HEK293 (cell line): ENCODE measurements around the gene CHKA.

Experiments used
- CTCF ChIA-PET: fragments of 350-600 bp; formaldehyde crosslinking; extraction: SDS; loops from one replicate; lab custom pipeline; 2021; ENCODE audit warnings: antibody characterized with exemption; lab: Yijun Ruan, JAX
- POLR2A ChIA-PET: fragments of 300-600 bp; formaldehyde crosslinking; extraction: SDS; loops from one replicate; lab custom pipeline; 2020; ENCODE audit warnings: antibody characterized with exemption, inconsistent platforms; lab: Yijun Ruan, JAX
- H3K27ac ChIP-seq: fragments of 200-500 bp; sonication (Bioruptor generic); 2 replicates; pipeline ENCODE4 v1.5.1; 2014; ENCODE audit warnings: low read depth, low read length, control low read depth, inconsistent platforms; ENCODE audit errors: extremely low read depth
- H3K36me3 ChIP-seq, 2 experiments: fragments of 200-500 bp in 1 of 2; sonication (Bioruptor generic) in 1 of 2; 1 replicate in 1 of 2; 2 replicates in 1 of 2; pipeline ENCODE4 v1.5.1; 2014 to 2017; ENCODE audit warnings: inconsistent platforms in 2 of 2, low read length in 2 of 2; ENCODE audit not compliant: control insufficient read depth in 2 of 2, insufficient read depth in 1 of 2
- H3K4me1 ChIP-seq: fragments of 200-500 bp; sonication (Bioruptor generic); 2 replicates; pipeline ENCODE4 v1.5.1; 2014; ENCODE audit warnings: mild to moderate bottlenecking, low read length, inconsistent platforms; ENCODE audit not compliant: control insufficient read depth, insufficient read depth
- H3K4me3 ChIP-seq: 2 replicates; pipeline ENCODE4 v1.5.1; 2011; ENCODE audit warnings: low read depth, mild to moderate bottlenecking, control low read depth, low read length, moderate library complexity
- H3K9me3 ChIP-seq: fragments of 200-500 bp; sonication (Bioruptor generic); 2 replicates; pipeline ENCODE4 v1.5.1; 2014; ENCODE audit warnings: low read depth, low read length, inconsistent platforms; ENCODE audit not compliant: control insufficient read depth, insufficient read depth
- CTCF ChIP-seq: fragments of 450-650 bp; formaldehyde crosslinking; IDR thresholded peaks from 2 replicates; pipeline ENCODE4 v1.5.1; 2016; ENCODE audit warnings: missing biosample characterization, missing genetic modification characterization
- GLIS1 ChIP-seq: fragments of 450-650 bp; formaldehyde crosslinking; IDR thresholded peaks from 2 replicates; pipeline ENCODE4 v1.5.1; 2016; ENCODE audit warnings: missing biosample characterization, missing genetic modification characterization
- GLIS2 ChIP-seq: fragments of 450-650 bp; formaldehyde crosslinking; IDR thresholded peaks from 2 replicates; pipeline ENCODE4 v1.5.1; 2016; ENCODE audit warnings: missing biosample characterization, missing genetic modification characterization
- HOXC10 ChIP-seq: sonication (generic); formaldehyde crosslinking; IDR thresholded peaks from 2 replicates; pipeline ENCODE4 v1.8.1; 2023; ENCODE audit warnings: mild to moderate bottlenecking, missing genetic modification reagents
- KLF1 ChIP-seq: fragments of 450-650 bp; formaldehyde crosslinking; IDR thresholded peaks from 2 replicates; pipeline ENCODE4 v1.5.1; 2016; ENCODE audit warnings: missing biosample characterization, missing genetic modification characterization
- KLF9 ChIP-seq: fragments of 450-650 bp; formaldehyde crosslinking; IDR thresholded peaks from 2 replicates; pipeline ENCODE4 v1.5.1; 2016; ENCODE audit warnings: missing biosample characterization, missing genetic modification characterization, low read depth
- OVOL3 ChIP-seq: fragments of 450-650 bp; formaldehyde crosslinking; IDR thresholded peaks from 2 replicates; pipeline ENCODE4 v1.5.1; 2016; ENCODE audit warnings: missing biosample characterization, missing genetic modification characterization
- PATZ1 ChIP-seq: fragments of 450-650 bp; formaldehyde crosslinking; IDR thresholded peaks from 2 replicates; pipeline ENCODE4 v1.5.1; 2016; ENCODE audit warnings: missing biosample characterization, missing genetic modification characterization
- SP2 ChIP-seq: fragments of 450-650 bp; formaldehyde crosslinking; IDR thresholded peaks from 2 replicates; pipeline ENCODE4 v1.5.1; 2016; ENCODE audit warnings: missing biosample characterization, missing genetic modification characterization
- SP3 ChIP-seq: fragments of 450-650 bp; formaldehyde crosslinking; IDR thresholded peaks from 2 replicates; pipeline ENCODE4 v1.5.1; 2016; ENCODE audit warnings: missing biosample characterization, missing genetic modification characterization
- ZBTB1 ChIP-seq: fragments of 450-650 bp; formaldehyde crosslinking; IDR thresholded peaks from 2 replicates; pipeline ENCODE4 v1.5.1; 2016; ENCODE audit warnings: missing biosample characterization, missing genetic modification characterization
- ZBTB8A ChIP-seq: fragments of 450-650 bp; formaldehyde crosslinking; IDR thresholded peaks from 2 replicates; pipeline ENCODE4 v1.5.1; 2016; ENCODE audit warnings: missing biosample characterization, missing genetic modification characterization
- ZNF148 ChIP-seq: fragments of 450-650 bp; formaldehyde crosslinking; IDR thresholded peaks from 2 replicates; pipeline ENCODE4 v1.5.0; 2017; ENCODE audit warnings: missing biosample characterization, missing genetic modification characterization, borderline replicate concordance
- ZNF16 ChIP-seq: fragments of 450-650 bp; formaldehyde crosslinking; IDR thresholded peaks from 2 replicates; pipeline ENCODE4 v1.5.1; 2016; ENCODE audit warnings: low read depth, missing biosample characterization, missing genetic modification characterization
- ZNF169 ChIP-seq: fragments of 450-650 bp; formaldehyde crosslinking; IDR thresholded peaks from 2 replicates; pipeline ENCODE4 v1.5.1; 2016; ENCODE audit warnings: missing biosample characterization, missing genetic modification characterization
- ZNF174 ChIP-seq: fragments of 450-650 bp; formaldehyde crosslinking; IDR thresholded peaks from 2 replicates; pipeline ENCODE4 v1.5.0; 2017; ENCODE audit warnings: missing biosample characterization, mild to moderate bottlenecking, missing genetic modification characterization
- ZNF223 ChIP-seq: fragments of 450-650 bp; formaldehyde crosslinking; IDR thresholded peaks from 2 replicates; pipeline ENCODE4 v1.5.1; 2016; ENCODE audit warnings: missing biosample characterization, missing genetic modification characterization
- ZNF23 ChIP-seq: fragments of 450-650 bp; formaldehyde crosslinking; IDR thresholded peaks from 2 replicates; pipeline ENCODE4 v1.5.1; 2016; ENCODE audit warnings: missing biosample characterization, missing genetic modification characterization, borderline replicate concordance
- ZNF24 ChIP-seq: fragments of 450-650 bp; formaldehyde crosslinking; IDR thresholded peaks from 2 replicates; pipeline ENCODE4 v1.5.1; 2016; ENCODE audit warnings: missing biosample characterization, missing genetic modification characterization
- ZNF248 ChIP-seq: fragments of 450-650 bp; formaldehyde crosslinking; IDR thresholded peaks from 2 replicates; pipeline ENCODE4 v1.5.1; 2017; ENCODE audit warnings: missing biosample characterization, missing genetic modification characterization
- ZNF341 ChIP-seq: fragments of 450-650 bp; formaldehyde crosslinking; IDR thresholded peaks from 2 replicates; pipeline ENCODE4; 2016; ENCODE audit warnings: low read depth, missing biosample characterization, missing genetic modification characterization
- ZNF354C ChIP-seq: fragments of 450-650 bp; formaldehyde crosslinking; IDR thresholded peaks from 2 replicates; pipeline ENCODE4 v1.5.1; 2016; ENCODE audit warnings: missing biosample characterization, missing genetic modification characterization, low read depth, borderline replicate concordance
- ZNF585B ChIP-seq: fragments of 450-650 bp; formaldehyde crosslinking; IDR thresholded peaks from 2 replicates; pipeline ENCODE4 v1.5.1; 2016; ENCODE audit warnings: missing biosample characterization, missing genetic modification characterization
- ZNF704 ChIP-seq: fragments of 450-650 bp; formaldehyde crosslinking; IDR thresholded peaks from 2 replicates; pipeline ENCODE4 v1.5.1; 2016; ENCODE audit warnings: missing biosample characterization, missing genetic modification characterization
- ZNF830 ChIP-seq: fragments of 450-650 bp; IDR thresholded peaks from 2 replicates; pipeline ENCODE4 v1.5.0; 2018; ENCODE audit warnings: missing biosample characterization, missing genetic modification characterization, low read depth, mild to moderate bottlenecking, moderate library complexity

Gene CHKA

GRCh38 chr11:68146704-68147474 lies 25.7 kb upstream of the CHKA start (continued):
- TF ChIP-seq ZBTB8A (peak; percentile 85), ZNF341 (peak; percentile 61)

GRCh38 chr11:68146010-68146540 lies 24.9 kb upstream of the CHKA start:
- H3K4me3 ChIP-seq = no peak overlapping the region
- CTCF ChIA-PET = interaction anchor here (0.6 to 1.1 kb wide), 3 partner anchors 18 to 221 kb away, joined by 3 to 6 read pairs (median 3); no protein-coding TSS in a partner anchor
- H3K27ac ChIP-seq = no peak overlapping the region
- no peaks in the 10 kb centered on the region for H3K36me3 ChIP-seq
- H3K4me1 ChIP-seq = no peaks in the 10 kb centered on the region
- POLR2A ChIA-PET = interaction anchor here (1.3 kb wide), 1 partner anchor 13 kb away, joined by 4 read pairs; no protein-coding TSS in a partner anchor
- TF ChIP-seq ZNF169 (tag by site-specific recombination) (no peak), HOXC10 (CRISPR knock-in tag) (no peak), ZNF23 (tag by site-specific recombination) (no peak), ZNF16 (tag by site-specific recombination) (no peak), KLF9 (no peak), ZNF585B (no peak), OVOL3 (tag by site-specific recombination) (no peak), SP2 (tag by site-specific recombination) (no peak), ZNF223 (no peak), ZNF174 (tag by site-specific recombination) (no peak)
- H3K9me3 ChIP-seq = no peaks in the 10 kb centered on the region

- POLR2A ChIA-PET = no interaction called here
Observed at GRCh38 chr11:68145120-68145866, 24.1 kb upstream of the CHKA start.

More at GRCh38 chr11:68145120-68145866, 24.1 kb upstream of the CHKA start:
- Histone ChIP-seq H3K9me3 (no peaks in the 10 kb centered on the region), H3K27ac (no peak overlapping the region), H3K4me1 (no peaks in the 10 kb centered on the region), H3K36me3 (no peaks in the 10 kb centered on the region), H3K4me3 (no peak overlapping the region)
- CTCF ChIA-PET = no interaction called here
- TF ChIP-seq SP3 (tag by site-specific recombination) = no peak
- no peak for TF ChIP-seq ZNF248
- TF ChIP-seq GLIS1 = no peak
- no peak for TF ChIP-seq PATZ1 (tag by site-specific recombination)
- no peak for TF ChIP-seq ZNF24
- no peak for TF ChIP-seq ZNF354C (tag by site-specific recombination)
- no peak for TF ChIP-seq ZNF830
- TF ChIP-seq ZBTB1 = no peak
- no peak for TF ChIP-seq ZNF704 (tag by site-specific recombination)
- no peak for TF ChIP-seq ZNF174 (tag by site-specific recombination)
- no peak for TF ChIP-seq ZNF148 (tag by site-specific recombination)
- no peak for TF ChIP-seq GLIS2 (tag by site-specific recombination)
- no peak for TF ChIP-seq CTCF
- no peak for TF ChIP-seq KLF1 (tag by site-specific recombination)
